Activated T-helper 1 cell treated with anti-CD3 and anti-CD28 coated beads, Interleukin-12 subunit alpha, Interleukin-12 subunit beta, Interleukin-2, Interleukin-4 antibody, amounts not matched to agents 30 ng/mL and 10 ng/mL and 1 ng/mL, durations not matched to agents 14 hours and 24 hours and 36 hours (primary cell): ENCODE data around the gene NADK2. TPM values are rescaled to one million over a fixed set of nuclear protein-coding genes. Genes with fewer than 3 reads are reported as not detected.
A peak's percentile ranks its signal among the peaks of the same experiment; 100 is the strongest.
"Not testable (repeated sequence)": the region's sequence is repeated elsewhere in the genome, so short reads cannot be mapped to it uniquely, and the experiment has no call there.

Source experiments
- DNase-seq: peaks from one replicate; pipeline ENCODE4 v3.0.0; 2021; ENCODE audit warnings: low spot score
- H3K27ac Mint-ChIP-seq: one replicate; pipeline ENCODE4 v1.8.0; 2021; ENCODE audit warnings: mild to moderate bottlenecking, mixed read lengths
- H3K27me3 Mint-ChIP-seq: one replicate; pipeline ENCODE4 v1.8.0; 2022; ENCODE audit warnings: mild to moderate bottlenecking, moderate library complexity, mixed read lengths; ENCODE audit not compliant: insufficient read depth
- H3K36me3 Mint-ChIP-seq: one replicate; pipeline ENCODE4 v1.8.0; 2021; ENCODE audit warnings: low read depth, mixed read lengths
- H3K4me1 Mint-ChIP-seq: one replicate; pipeline ENCODE4 v1.8.0; 2021; ENCODE audit warnings: low read depth, mixed read lengths
- H3K4me3 Mint-ChIP-seq: one replicate; pipeline ENCODE4 v1.8.0; 2021; ENCODE audit warnings: mild to moderate bottlenecking, moderate library complexity, mixed read lengths
- H3K9me3 Mint-ChIP-seq: one replicate; pipeline ENCODE4 v1.8.0; 2021; ENCODE audit warnings: mixed read lengths
- intact Hi-C: fragments of 100-400 bp; cut with micrococcal nuclease; formaldehyde crosslinking; loops from one replicate; pipeline ENCODE4 v1.15.1; 2024
- total RNA-seq: library from RNA; stranded (reverse); gene quantifications from 2 replicates; pipeline ENCODE4 v1.2.3, GENCODE V29; 2022

Gene NADK2, protein sequence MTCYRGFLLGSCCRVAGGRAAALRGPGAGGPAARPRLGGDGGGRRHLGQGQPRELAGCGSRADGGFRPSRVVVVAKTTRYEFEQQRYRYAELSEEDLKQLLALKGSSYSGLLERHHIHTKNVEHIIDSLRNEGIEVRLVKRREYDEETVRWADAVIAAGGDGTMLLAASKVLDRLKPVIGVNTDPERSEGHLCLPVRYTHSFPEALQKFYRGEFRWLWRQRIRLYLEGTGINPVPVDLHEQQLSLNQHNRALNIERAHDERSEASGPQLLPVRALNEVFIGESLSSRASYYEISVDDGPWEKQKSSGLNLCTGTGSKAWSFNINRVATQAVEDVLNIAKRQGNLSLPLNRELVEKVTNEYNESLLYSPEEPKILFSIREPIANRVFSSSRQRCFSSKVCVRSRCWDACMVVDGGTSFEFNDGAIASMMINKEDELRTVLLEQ
- total RNA-seq, result 21.7 and 25.1 TPM in 2 replicates

- Mint-ChIP-seq H3K4me1 (peaks cover 39% of the 10 kb centered on the region), H3K4me3 (peak within 1 kb of the TSS; percentile 90), H3K27me3 (peaks cover 4% of the 10 kb centered on the region), H3K9me3 (no peaks in the 10 kb centered on the region), H3K36me3 (peaks cover 3% of the 10 kb centered on the region), H3K27ac (peak within 1 kb of the TSS; percentile 96)
- intact Hi-C loops, result loop anchor here (1.0 to 10.0 kb wide), 11 partner anchors 91 to 1481 kb away; partner anchors contain the start of genes BRIX1, DNAJC21, IL7R and LMBRD2
- peak; percentile 93 for DNase-seq
These were observed at the start of gene NADK2 for GRCh38 chr5:36241631-36242533. NADK2 (minus strand) TSS chr5:36241925; CDS start chr5:36241798, 127 bp downstream.

DNA sequence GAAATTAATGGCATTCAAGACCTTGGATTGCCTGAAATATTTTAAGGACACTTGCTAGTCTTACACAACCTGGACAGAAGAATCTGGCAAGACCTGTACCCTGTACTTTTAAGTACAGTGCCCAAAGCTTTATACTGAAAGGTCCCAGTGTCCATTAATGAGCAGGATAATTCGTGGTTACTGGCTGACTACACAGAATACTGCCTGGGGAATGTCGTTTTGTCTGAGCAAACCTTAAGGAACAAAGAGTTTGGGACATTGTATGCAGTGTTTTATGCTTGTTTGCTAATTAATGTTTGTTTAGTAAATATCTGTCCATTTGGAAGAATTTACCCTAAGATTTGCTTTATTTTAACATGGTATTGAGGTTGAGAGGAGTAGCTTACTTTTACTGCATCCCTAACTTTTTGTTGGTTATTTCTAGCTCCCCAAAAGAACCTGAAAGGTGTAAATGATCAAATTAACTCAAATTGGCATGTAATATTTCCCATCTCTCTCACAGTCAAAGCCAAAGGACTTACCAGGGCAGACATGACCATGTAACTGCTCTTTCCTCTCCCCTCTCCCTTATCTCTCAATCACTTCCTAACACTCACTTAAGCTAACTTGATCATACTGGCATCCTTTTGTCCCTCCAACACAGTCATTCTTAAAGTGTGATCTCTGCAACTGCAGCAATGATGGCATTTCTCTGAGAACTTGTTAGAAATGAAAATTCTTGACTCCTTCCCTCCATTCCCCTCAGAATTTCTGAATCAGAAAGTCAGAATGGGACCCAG is 44.3 kb upstream of the NADK2 start:
- H3K27me3 Mint-ChIP-seq, result peaks cover 3% of the 10 kb centered on the region
- no peak for DNase-seq
- no peak overlapping the region for H3K27ac Mint-ChIP-seq
- no peaks in the 10 kb centered on the region for H3K4me1 Mint-ChIP-seq
- intact Hi-C loops, result no loop called here
- H3K9me3 Mint-ChIP-seq, result no peaks in the 10 kb centered on the region
- no peaks in the 10 kb centered on the region for H3K36me3 Mint-ChIP-seq
- H3K4me3 Mint-ChIP-seq, result no peak overlapping the region

- not testable (repeated sequence) for H3K27me3 Mint-ChIP-seq
These were observed 42.0 kb upstream of the NADK2 start for GRCh38 chr5:36283775-36284174.

DNA sequence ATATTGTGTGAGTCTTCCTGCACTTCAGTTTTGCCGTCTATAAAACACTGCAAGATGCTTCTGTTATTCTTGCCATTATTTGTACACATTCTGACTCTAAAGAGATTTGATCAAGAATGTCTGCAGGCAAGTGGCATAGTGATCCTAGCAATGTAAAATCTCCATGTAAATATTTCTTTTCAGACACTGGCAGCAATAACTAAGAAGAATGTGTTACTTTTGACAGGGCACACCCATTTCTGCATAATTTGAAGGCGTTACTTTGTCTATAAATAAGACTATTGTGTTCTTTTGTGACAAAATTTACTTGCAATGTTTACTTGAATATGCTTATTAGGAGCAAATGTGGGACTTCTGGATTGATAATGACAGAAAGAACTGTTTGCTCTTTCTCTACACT is 39.9 kb upstream of the NADK2 start:
- no peak for DNase-seq
- no peaks in the 10 kb centered on the region for H3K4me1 Mint-ChIP-seq
- no peaks in the 10 kb centered on the region for H3K9me3 Mint-ChIP-seq
- peaks cover 6% of the 10 kb centered on the region for H3K27me3 Mint-ChIP-seq
- H3K36me3 Mint-ChIP-seq, result no peaks in the 10 kb centered on the region
- no peak overlapping the region for H3K4me3 Mint-ChIP-seq
- intact Hi-C loops, result no loop called here
- no peak overlapping the region for H3K27ac Mint-ChIP-seq

More at GRCh38 chr5:36283775-36284174, 42.0 kb upstream of the NADK2 start:
- H3K27ac Mint-ChIP-seq, DNase-seq, H3K36me3 Mint-ChIP-seq, H3K9me3 Mint-ChIP-seq, H3K4me1 Mint-ChIP-seq, intact Hi-C loops, H3K4me3 Mint-ChIP-seq: not testable (repeated sequence)

- Mint-ChIP-seq H3K4me1 (no peaks in the 10 kb centered on the region), H3K4me3 (no peak overlapping the region), H3K36me3 (no peaks in the 10 kb centered on the region), H3K9me3 (no peaks in the 10 kb centered on the region), H3K27me3 (peaks cover 6% of the 10 kb centered on the region), H3K27ac (no peak overlapping the region)
- intact Hi-C loops, result no loop called here
- no peak for DNase-seq
These were observed 37.5 kb upstream of the NADK2 start for GRCh38 chr5:36279054-36279698.

GRCh38 chr5:36277521-36278176 is 35.9 kb upstream of the NADK2 start:
- intact Hi-C loops, result no loop called here
- no peak overlapping the region for H3K27ac Mint-ChIP-seq

DNA sequence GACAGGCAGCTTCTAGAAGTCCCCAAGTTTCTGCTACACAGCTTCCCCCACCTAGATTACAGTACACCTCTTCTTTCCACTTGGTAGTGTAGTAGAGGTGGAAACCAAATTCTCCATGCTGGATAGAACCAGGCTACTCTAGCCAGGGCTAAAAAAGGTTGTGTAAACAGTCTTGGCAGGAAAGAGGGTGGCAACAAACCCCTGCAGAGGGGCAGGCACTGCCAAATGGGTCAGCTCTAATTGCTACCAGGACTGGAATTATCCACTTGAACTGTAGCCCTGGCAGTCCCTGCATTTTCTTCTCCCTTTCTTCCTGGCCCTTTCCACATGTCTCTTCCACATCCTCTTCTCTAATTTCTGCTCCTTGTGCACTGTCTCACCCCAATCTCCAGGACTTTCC is 35.1 kb upstream of the NADK2 start:
- Mint-ChIP-seq H3K4me1 (no peaks in the 10 kb centered on the region), H3K27me3 (peaks cover 7% of the 10 kb centered on the region), H3K27ac (no peak overlapping the region), H3K36me3 (no peaks in the 10 kb centered on the region), H3K4me3 (no peak overlapping the region), H3K9me3 (no peaks in the 10 kb centered on the region)
- intact Hi-C loops, result no loop called here
- DNase-seq, result no peak

More at GRCh38 chr5:36277521-36278176, 35.9 kb upstream of the NADK2 start:
- H3K9me3 Mint-ChIP-seq, result no peaks in the 10 kb centered on the region
- H3K36me3 Mint-ChIP-seq, result no peaks in the 10 kb centered on the region
- no peak for DNase-seq
- no peaks in the 10 kb centered on the region for H3K4me1 Mint-ChIP-seq
- peaks cover 7% of the 10 kb centered on the region for H3K27me3 Mint-ChIP-seq
- no peak overlapping the region for H3K4me3 Mint-ChIP-seq

DNA sequence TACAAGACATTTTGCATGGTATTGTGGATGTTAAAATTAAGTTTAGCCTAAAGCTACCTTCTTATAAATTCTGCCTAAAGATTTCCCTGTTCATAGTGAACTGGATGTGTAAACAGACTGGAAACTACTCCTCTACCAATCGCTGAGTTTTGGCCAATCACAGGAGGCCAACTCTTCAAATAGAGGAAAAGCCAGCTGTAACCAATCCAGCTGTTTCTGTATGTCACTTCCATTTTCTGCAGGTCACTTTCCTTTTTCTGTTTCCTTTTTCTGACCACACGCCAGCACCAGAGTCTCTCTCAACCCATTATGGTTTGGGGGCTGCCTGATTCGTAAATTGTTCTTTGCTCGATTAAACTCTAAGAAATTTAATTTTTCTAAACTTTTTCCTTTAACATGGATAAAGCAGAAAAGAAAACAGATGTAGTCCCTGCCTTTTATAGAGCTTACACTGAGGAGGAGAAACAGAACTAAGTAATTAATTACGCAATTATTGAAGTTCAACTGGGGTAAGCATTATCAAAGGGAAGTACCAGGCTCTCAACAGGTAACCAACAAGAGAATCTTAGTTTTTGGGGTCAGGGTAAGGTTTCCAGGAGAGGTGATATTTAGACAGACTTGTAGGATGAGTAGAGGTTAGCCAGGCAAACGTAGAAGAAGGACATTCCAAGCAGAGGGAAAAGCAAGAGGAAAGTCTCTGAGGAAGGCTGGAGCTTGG is 32.2 kb upstream of the NADK2 start:
- no peak overlapping the region for H3K27ac Mint-ChIP-seq
- peaks cover 4% of the 10 kb centered on the region for H3K27me3 Mint-ChIP-seq
- no peak for DNase-seq
- H3K36me3 Mint-ChIP-seq, result no peaks in the 10 kb centered on the region
- intact Hi-C loops, result no loop called here
- no peaks in the 10 kb centered on the region for H3K9me3 Mint-ChIP-seq
- no peaks in the 10 kb centered on the region for H3K4me1 Mint-ChIP-seq
- no peak overlapping the region for H3K4me3 Mint-ChIP-seq

- no peak for DNase-seq
- intact Hi-C loops, result no loop called here
- no peaks in the 10 kb centered on the region for H3K4me1 Mint-ChIP-seq
- peaks cover 2% of the 10 kb centered on the region for H3K27me3 Mint-ChIP-seq
- no peaks in the 10 kb centered on the region for H3K36me3 Mint-ChIP-seq
- no peak overlapping the region for H3K27ac Mint-ChIP-seq
- H3K9me3 Mint-ChIP-seq, result no peaks in the 10 kb centered on the region
- no peak overlapping the region for H3K4me3 Mint-ChIP-seq
These were observed 30.5 kb upstream of the NADK2 start for GRCh38 chr5:36272136-36272690.

DNA sequence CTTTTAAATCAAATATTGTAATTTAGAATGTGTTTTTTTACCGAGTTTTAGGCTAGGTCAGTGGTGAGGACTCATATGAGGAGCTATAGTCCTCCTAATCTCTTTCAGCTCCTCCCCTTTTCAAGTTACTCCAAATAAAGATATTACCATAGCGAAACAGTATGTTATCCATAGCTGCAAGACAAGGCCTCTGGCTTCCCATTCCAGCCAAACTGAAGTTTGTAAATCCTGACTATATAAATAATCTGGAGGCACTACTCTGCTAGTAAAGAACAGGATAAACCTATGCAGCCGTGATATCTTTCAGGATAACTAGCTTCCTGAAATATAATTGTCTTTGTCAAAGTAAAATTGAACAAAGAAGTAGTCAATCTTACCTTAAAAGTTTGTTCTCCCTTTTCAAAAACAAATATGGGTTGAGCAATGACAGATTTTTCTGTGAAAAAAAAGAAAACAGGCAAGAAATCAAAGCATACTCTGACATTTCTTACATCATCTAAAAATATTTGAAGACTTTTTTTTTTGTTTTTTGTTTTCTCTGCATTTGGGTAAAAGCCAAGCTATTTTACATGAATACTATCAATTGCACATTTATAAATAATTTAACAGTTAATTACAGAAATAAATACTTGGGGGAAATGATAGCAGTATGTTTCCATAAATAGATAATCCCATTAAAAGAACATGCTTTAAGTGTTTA is 29.3 kb upstream of the NADK2 start:
- no peak for DNase-seq
- H3K36me3 Mint-ChIP-seq, result no peaks in the 10 kb centered on the region
- H3K4me1 Mint-ChIP-seq, result no peaks in the 10 kb centered on the region
- no peak overlapping the region for H3K4me3 Mint-ChIP-seq
- peaks cover 2% of the 10 kb centered on the region for H3K27me3 Mint-ChIP-seq
- H3K9me3 Mint-ChIP-seq, result no peaks in the 10 kb centered on the region
- intact Hi-C loops, result no loop called here
- H3K27ac Mint-ChIP-seq, result no peak overlapping the region

- peaks cover 4% of the 10 kb centered on the region for H3K27me3 Mint-ChIP-seq
- no peak overlapping the region for H3K27ac Mint-ChIP-seq
- no peaks in the 10 kb centered on the region for H3K9me3 Mint-ChIP-seq
- no peaks in the 10 kb centered on the region for H3K36me3 Mint-ChIP-seq
- intact Hi-C loops, result no loop called here
- H3K4me3 Mint-ChIP-seq, result no peak overlapping the region
- no peaks in the 10 kb centered on the region for H3K4me1 Mint-ChIP-seq
- DNase-seq, result no peak
These were observed 28.4 kb upstream of the NADK2 start for GRCh38 chr5:36270175-36270574.
